HG03196 (cell line): ENCODE data around the gene ZDHHC5.
A peak's percentile ranks its signal among the peaks of the same experiment; 100 is the strongest.
"Not testable (repeated sequence)": the region's sequence is repeated elsewhere in the genome, so short reads cannot be mapped to it uniquely, and the experiment has no call there.

Experiments used
- ATAC-seq: cut with Tn5 transposase; IDR thresholded peaks from one replicate; pipeline ENCODE4 v1.9.1; 2021; ENCODE audit not compliant: unreplicated experiment

The ZDHHC5 gene

GRCh38 chr11:57663975-57664374 is 3.9 kb upstream of the ZDHHC5 start:
- no peak for ATAC-seq

DNA sequence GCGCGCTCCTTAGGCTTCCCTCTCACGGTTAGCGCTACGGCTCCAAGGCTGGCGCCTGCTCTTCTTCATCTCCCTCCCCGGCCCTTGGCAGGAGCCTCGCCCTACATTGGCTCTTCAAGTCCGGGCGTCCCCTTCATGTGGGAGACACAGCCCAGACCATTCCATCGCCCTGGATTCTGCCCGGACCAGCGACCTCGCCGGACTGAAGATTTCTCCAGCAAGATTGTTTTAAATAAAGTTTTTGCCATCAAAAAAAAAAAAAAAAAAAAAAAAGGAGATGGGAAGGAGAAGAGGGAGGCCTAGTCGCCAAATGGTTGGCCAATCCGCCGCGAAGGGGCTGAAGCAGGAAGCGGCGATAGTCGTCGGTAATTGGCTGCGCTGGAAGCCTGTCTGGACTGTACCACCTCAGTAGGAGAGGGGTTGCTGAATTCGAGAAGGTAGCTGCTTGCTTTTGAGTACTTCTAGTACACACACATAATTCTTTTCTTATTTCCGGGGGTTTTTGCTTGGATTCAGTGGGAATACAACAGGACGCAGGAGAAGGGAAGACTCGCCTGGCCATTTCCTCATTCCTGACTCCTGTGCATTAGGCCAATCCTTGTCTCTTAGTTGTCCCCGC is 688 bp upstream of the ZDHHC5 start:
- ATAC-seq = peak; percentile 68

DNA sequence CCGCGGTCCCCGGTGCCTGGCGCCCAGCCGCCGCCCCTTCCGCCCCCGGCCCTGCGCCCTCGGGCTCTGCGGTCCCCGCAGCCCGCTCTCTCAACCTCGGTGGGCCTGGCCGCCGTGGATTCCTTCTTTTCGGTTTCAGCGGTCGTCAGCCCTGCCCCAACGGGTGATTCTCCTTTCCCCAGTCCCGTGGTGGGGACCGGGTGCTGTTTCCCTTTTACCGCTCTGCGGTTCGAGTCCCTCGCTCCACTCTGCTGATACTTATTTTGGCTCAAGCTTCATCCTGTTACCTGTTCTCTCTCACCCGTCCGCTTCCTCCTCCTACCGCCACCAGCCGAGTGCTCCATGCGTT is 494 bp downstream of the ZDHHC5 start:
- peak; percentile 13 for ATAC-seq

- ATAC-seq = no peak
These were observed 6.3 kb downstream of the ZDHHC5 start for GRCh38 chr11:57674251-57674650.

DNA sequence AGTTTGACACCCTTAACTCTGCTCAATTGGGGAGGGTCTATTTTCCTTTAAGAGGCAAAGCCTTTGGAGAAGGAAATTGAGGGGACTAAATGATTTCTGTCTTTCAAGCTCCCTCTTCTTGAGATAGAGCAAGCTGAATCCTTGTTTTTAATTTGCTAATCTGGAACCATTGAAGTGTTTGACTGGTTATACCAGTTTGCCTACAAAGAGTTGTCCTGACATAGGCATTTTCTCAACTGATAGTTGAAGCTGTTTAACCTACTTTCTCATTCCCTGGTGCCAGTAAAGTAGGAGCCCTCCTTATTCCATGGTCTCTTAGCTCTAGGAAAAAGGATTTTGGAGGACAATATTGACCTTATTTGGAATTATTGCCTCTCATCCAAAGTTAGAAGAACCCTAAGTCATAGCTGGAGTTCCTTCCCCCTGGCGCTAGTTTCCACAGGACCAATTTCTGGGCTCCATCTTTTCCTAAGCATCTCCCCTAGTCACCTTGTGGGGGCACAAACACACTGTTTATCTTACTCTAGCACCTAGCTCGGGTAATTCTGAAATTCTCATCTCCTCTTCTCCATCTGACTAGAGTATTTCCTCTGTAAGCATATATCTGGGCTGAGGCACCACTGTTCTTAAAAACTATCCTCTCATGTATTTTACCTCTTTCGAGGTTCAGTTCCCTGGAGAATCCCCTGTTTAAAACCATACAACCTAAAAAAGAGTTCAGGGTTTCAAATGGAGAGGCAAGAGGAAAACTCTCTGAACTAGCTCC is 7.4 kb downstream of the ZDHHC5 start:
- no peak for ATAC-seq

DNA sequence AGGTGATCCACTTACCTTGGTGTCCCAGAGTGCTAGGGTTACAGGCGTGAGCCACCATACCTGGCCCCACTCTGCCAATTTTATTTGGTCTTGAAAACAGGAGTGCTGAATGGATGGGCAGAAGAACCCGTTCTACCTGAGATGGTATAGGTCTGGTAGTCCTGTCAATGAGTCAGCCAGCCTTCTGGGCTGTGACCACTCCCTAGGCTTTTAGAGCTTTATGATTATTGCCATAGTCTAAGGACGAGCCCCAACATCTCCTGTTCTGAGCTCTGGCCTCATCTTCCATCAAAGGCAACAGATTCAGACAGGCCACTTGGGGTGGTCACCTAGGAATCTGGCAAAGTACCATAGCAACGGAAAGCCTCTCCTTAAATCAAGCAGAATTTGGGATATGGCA is 11.5 kb downstream of the ZDHHC5 start:
- no peak for ATAC-seq

DNA sequence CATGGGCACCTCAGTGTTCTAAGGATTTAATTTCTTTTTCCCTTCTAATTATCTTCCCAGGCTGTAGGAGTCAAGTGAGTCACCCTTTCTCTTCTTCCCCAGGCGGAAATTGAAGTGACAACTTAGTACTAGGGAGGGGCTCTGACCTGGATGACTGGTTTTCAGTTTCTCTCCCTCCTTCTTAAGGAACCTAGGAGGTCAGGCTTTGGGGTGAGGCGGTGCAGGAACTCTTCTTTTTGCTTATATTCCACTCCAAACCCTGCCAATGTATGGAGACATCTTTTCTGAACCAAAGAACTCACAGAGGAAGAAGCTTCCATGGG is 12.6 kb downstream of the ZDHHC5 start:
- no peak for ATAC-seq

DNA sequence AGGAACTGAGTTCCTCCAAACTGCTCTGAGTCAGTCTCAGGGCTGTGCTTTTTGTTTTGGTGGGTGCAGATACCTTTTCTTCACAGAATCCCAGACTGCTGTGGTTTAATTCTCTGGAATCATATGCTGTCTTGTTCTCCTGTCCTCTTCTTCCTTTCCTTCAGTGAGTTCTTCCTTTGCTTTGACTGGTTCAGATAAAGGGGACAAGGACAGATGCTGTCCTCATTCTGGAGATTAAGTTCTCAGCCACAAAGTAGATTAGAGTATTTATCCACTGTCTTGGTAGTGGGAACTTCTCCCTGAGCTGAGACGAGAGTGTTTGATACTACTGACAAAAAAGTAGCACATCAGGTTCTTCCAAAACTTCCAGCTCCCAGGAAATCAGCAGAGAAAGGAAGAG is 13.3 kb downstream of the ZDHHC5 start:
- ATAC-seq = no peak

DNA sequence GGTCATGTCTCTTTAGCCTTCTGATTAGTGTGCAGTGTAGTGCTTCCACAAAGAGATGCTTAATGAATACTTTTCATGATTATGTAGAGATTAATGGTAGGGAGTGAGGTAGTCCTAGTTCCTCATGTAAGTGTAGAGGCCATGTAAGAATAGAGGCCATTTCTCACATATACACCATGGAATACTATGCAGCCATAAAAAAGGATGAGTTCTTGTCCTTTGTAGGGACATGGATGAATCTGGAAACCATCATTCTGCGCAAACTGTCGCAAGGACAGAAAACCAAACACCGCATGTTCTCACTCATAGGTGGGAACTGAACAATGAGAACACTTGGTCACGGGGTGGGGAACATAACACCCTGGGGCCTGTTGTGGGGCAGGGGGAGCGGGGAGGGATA is 22.6 kb downstream of the ZDHHC5 start:
- not testable (repeated sequence) for ATAC-seq

- ATAC-seq = no peak
These were observed 31.0 kb downstream of the ZDHHC5 start for GRCh38 chr11:57698843-57699365.

DNA sequence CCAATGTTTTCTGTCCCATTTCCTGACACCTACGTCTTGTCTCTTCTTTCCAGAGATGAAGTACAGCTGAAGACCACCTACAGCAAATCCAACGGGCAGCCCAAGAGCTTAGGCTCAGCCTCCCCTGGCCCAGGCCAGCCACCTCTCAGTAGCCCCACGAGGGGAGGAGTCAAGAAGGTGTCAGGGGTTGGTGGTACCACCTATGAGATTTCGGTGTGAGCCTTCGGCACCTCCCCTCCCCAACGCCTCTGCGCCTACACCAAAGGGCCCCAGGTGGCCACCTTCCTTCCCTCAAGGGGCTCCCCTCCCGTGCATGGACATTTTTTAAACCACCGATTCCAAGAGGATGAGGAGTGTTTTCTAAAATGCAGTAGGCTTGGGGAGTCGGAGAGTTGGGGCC is 31.9 kb downstream of the ZDHHC5 start:
- no peak for ATAC-seq

DNA sequence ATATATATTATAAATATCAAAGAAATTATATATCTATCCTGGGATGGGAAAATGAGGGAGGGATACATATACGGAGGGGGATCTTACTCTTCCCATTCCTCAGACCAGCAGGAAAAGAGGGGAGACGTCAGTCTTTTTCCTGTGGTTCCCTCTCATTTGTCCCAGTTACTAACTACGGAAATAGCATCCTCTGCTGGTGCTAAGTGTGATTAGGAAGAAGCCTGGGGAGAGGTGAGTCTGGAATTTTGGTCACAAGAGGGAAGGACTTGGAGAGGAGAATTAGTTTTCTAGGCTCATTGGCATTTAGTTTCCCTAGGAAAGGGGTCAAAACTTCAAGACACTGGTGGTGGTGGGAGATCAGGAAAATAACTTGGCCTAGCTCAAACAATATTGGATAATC is 32.5 kb downstream of the ZDHHC5 start:
- ATAC-seq = no peak

- ATAC-seq = no peak
These were observed 35.4 kb downstream of the ZDHHC5 start for GRCh38 chr11:57703341-57703740.

DNA sequence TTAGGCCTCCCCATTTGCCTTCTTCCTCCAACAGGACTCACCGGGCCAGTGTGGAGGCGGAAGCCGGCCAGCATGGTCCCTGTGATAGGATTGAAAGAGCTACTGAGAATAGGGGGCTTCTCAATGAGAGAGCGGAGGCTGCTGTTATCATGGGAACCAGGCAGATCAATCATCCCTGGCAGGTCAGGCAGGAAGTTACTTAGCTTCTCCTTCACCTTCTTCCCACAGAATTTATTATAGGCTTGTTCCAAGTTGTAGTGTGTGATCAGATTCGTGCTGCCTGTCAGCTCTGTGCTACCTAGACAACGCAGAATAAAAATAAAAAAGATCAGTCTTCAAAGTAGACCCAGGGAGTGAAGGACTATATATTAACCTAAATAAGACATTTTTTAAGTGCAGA is 37.0 kb downstream of the ZDHHC5 start:
- ATAC-seq = no peak

DNA sequence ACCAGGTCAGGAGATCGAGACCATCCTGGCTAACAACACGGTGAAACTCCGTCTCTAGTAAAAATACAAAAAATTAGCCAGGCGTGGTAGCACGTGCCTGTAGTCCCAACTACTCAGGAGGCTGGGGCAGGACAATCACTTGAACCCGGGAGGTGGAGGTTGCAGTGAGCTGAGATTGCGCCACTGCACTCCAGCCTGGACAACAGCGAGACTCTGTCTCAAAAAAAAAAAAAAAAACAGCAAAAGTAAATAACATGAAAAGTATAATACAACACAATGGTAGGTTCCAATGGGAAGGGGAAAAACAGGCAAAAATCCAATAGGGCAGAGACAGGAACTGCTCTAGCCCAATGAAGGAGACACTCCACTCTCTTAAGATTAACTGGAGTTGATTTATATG is 37.5 kb downstream of the ZDHHC5 start:
- ATAC-seq = not testable (repeated sequence)

DNA sequence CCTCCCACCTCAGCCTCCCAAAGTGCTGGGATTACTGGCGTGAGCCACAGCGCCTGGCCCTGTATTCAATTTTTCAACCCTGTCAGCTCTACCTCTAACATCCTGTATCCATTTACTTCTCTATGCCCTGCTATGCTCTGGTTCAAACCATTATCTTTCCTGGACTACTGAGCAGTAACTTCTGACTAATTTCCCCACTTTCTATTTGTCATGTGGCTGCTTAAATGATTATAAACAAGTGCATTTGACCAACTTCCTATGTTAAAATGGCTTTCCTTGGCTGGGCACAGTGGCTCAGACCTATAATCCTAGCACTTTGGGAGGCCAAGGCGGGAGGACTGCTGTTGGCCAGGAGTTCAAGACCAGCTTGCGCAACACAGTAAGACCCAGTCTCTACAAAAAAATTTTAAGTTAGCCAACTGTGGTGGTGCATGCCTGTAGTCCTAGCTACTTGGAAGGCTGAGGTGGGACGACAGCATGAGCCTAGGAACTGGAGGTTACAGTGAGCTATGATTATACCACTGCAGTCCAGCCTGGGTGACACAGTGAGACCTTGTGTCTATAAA is 42.0 kb downstream of the ZDHHC5 start:
- ATAC-seq = no peak

DNA sequence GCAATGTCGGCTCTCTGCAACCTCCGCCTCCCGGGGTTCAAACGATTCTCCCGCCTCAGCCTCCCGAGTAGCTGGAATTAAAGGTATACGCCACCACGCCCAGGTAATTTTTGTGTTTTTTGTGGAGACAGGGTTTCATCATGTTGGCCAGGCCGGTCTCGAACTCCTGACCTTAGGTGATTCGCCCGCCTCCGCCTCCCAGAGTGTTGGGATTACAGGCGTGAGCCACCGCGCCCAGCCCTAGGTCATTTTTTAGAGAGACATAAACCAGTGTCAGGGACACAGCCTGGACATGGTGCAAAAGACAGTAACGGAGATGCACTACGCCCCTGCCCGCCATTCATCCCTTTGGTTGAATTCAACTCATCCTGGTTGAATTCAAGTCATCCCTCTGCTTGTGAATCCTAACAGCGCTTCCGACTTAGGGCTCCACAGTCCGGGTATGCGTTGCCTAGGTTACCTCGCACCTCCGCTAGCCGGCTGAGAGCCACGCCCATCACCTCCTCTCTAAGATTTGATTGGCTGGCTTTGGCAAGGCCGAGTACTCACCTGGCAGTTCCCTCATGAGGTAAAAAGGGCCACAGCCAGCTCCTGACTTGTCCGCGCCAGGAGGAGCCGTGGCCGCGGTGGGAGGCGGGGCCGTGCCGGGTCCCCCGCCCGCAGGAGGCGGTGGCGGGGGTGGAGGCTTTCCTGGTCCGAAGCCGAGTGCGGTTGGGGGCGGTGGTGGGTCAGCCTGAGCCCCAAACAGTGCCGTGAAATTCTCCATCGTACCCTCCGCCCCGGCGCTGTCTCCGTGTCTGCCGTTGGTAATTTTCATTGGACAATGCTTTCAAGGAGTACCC is 43.7 kb downstream of the ZDHHC5 start, which contains the start of gene MED19:
Gene MED19, minus strand, starts transcription at position 802 of the 842 bp plus-strand sequence. Its CDS starts 36 bp downstream, at position 766.
- ATAC-seq = peak; percentile 42

DNA sequence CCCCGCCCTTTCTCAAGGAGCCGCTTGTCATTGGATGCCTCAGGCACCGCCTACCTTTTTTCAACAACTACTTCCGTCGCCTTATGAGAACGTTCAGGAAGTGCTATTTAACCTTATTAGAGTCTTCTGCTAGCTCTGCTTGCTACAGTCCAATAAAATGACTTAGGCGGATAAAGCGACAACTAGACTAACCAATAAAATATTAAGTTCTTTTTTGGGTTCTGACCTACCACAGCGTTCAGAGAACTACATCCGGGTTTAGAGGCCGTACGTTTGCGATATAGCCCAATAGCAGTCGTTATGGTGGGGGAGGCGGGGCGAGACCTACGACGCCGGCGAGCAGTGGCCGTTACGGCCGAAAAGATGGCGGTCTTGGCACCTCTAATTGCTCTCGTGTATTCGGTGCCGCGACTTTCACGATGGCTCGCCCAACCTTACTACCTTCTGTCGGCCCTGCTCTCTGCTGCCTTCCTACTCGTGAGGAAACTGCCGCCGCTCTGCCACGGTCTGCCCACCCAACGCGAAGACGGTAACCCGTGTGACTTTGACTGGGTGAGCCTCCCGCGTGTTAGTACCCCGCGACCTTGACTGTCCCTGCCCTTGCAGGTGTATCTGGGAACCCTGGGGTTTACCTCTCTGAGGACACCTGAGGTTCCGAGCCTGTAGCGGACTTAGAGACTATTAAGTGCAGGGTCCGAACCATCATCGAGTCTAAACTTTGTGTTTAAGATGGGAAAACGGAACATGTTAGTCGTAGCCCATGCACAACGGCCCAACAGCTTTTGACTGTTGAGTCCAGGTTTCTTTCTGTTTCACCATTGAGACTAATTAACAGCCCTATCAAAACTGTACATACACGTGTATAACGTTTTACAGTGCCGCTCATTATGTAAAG is 44.6 kb downstream of the ZDHHC5 start, which contains the start of gene TMX2:
Gene TMX2, plus strand, starts transcription at position 338 of the 895 bp plus-strand sequence. Its CDS starts 26 bp downstream, at position 364.
- peak; percentile 93 for ATAC-seq

DNA sequence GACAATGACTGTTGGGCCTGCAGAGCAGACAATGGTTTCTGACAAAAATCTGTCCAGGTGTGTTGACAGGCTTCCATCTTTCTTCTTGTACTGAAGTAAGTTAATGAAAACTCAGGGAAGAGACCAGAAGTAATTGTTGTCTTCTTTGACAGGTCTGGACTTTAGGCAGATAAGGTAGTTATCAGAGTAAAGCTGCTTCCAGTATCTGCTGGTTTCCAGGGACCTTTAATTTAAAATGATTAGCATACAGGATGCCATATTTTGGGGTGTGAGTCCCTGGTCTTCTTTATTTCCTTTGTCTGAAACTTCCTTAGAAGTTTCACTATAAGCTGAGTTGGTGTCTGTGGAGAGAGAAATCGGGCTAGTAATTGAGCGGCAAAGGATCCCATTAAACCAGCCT is 45.9 kb downstream of the ZDHHC5 start:
- ATAC-seq = no peak

DNA sequence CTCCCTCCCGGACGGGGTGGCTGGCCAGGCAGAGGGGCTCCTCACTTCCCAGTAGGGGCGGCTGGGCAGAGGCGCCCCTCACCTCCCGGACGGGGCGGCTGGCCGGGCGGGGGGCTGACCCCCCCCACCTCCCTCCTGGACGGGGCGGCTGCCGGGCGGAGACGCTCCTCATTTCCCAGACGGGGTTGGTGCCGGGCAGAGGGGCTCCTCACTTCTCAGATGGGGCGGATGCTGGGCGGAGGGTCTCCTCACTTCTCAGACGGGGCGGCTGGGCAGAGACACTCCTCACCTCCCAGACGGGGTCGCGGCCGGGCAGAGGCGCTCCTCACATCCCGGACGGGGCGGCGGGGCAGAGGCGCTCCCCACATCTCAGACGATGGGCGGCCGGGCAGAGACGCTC is 48.8 kb downstream of the ZDHHC5 start:
- ATAC-seq = not testable (repeated sequence)
